Hepatocyte (in vitro differentiated cells): ENCODE measurements around the gene DDC. TPM values are rescaled to one million over a fixed set of nuclear protein-coding genes. Genes with fewer than 3 reads are reported as not detected.

Source experiments
- DNase-seq: peaks from one replicate; pipeline ENCODE4 v3.0.0-alpha.2; 2016; ENCODE audit warnings: low spot score
- H2AFZ ChIP-seq: fragments of 200-600 bp; sonication (generic); 2 replicates; pipeline ENCODE4 v1.6.0; 2016; ENCODE audit warnings: antibody characterized with exemption, mild to moderate bottlenecking
- H3K27ac ChIP-seq: fragments of 200-600 bp; sonication (generic); 2 replicates; pipeline ENCODE4 v1.5.1; 2016; ENCODE audit warnings: mild to moderate bottlenecking
- H3K27me3 ChIP-seq: fragments of 200-600 bp; sonication (generic); 2 replicates; pipeline ENCODE4 v1.6.1; 2016
- H3K36me3 ChIP-seq: fragments of 200-600 bp; sonication (generic); replicated peaks from 2 replicates; pipeline ENCODE4 v1.5.1; 2016; ENCODE audit warnings: low read depth; ENCODE audit not compliant: insufficient read depth
- H3K4me1 ChIP-seq: fragments of 200-600 bp; sonication (generic); 2 replicates; pipeline ENCODE4 v1.5.1; 2016; ENCODE audit warnings: mild to moderate bottlenecking, moderate library complexity; ENCODE audit not compliant: insufficient read depth
- H3K4me2 ChIP-seq: fragments of 200-600 bp; sonication (generic); 2 replicates; pipeline ENCODE4 v1.6.0; 2016
- H3K4me3 ChIP-seq: fragments of 200-600 bp; sonication (generic); 2 replicates; pipeline ENCODE4 v1.5.1; 2016; ENCODE audit warnings: mild to moderate bottlenecking
- H3K79me2 ChIP-seq: fragments of 200-600 bp; sonication (generic); 2 replicates; pipeline ENCODE4 v1.6.0; 2017; ENCODE audit warnings: mild to moderate bottlenecking
- H3K9me2 ChIP-seq: fragments of 200-600 bp; sonication (generic); replicated peaks from 2 replicates; pipeline ENCODE4 v1.6.0; 2017; ENCODE audit warnings: mild to moderate bottlenecking; ENCODE audit not compliant: insufficient read depth
- H3K9me3 ChIP-seq: fragments of 200-600 bp; sonication (generic); 2 replicates; pipeline ENCODE4 v1.5.1; 2016; ENCODE audit warnings: low read depth, mild to moderate bottlenecking
- H4K20me1 ChIP-seq: fragments of 200-600 bp; sonication (generic); 2 replicates; pipeline ENCODE4 v1.6.0; 2016; ENCODE audit warnings: mild to moderate bottlenecking; ENCODE audit not compliant: insufficient read depth, poor library complexity, severe bottlenecking
- EZH2 ChIP-seq: fragments of 200-600 bp; sonication (generic); IDR thresholded peaks from 2 replicates; pipeline ENCODE4 v1.6.1; 2016; ENCODE audit warnings: antibody characterized with exemption, mild to moderate bottlenecking, borderline replicate concordance
- EZH2phosphoT487 ChIP-seq: fragments of 200-600 bp; sonication (generic); IDR thresholded peaks from one replicate; pipeline ENCODE4 v1.6.1; 2018; ENCODE audit warnings: antibody characterized with exemption, mild to moderate bottlenecking, low read depth, moderate library complexity; ENCODE audit not compliant: unreplicated experiment, severe bottlenecking
- WGBS: methylation state at CpG from one replicate; pipeline ENCODE4 v1.1.6; 2016; ENCODE audit warnings: low lambda C conversion rate; ENCODE audit errors: missing lambda C conversion rate; 5-methylcytosine and 5-hydroxymethylcytosine counted together
- polyA plus RNA-seq: library from polyadenylated mRNA; unstranded; fragments of >200 nt; fragmentation: Nextera tagmentation; extraction: Ambion mirVana; gene quantifications from 2 replicates; pipeline ENCODE4 v1.2.1, GENCODE V29; 2016
- total RNA-seq: library from RNA; depleted of rRNA; stranded (reverse); fragments of >200 nt; gene quantifications from 2 replicates; pipeline ENCODE4 v1.2.3, GENCODE V29; 2014
- TF ChIP-seq, protein P1 (sequence below): fragments of 200-600 bp; sonication (generic); IDR thresholded peaks from 2 replicates; pipeline ENCODE4 v1.5.1; 2016; ENCODE audit warnings: antibody characterized with exemption, mild to moderate bottlenecking; ENCODE audit not compliant: poor library complexity

Gene DDC
- total and polyA plus RNA-seq, 2 experiments from 2014 or later = 42.4 to 56.1 TPM

- Histone ChIP-seq H3K4me2 (no peak overlapping the region), H4K20me1 (no peaks in the 10 kb centered on the region), H3K4me3 (no peak overlapping the region), H3K27ac (no peak overlapping the region), H2AFZ (no peak overlapping the region), H3K79me2 (no peaks in the 10 kb centered on the region), H3K9me3 (no peaks in the 10 kb centered on the region), H3K27me3 (no peaks in the 10 kb centered on the region), H3K4me1 (no peaks in the 10 kb centered on the region), H3K36me3 (no peaks in the 10 kb centered on the region), H3K9me2 (no peaks in the 10 kb centered on the region)
- 89% methylated on average over 3 of the region's 3 CpGs for WGBS
- no peak for DNase-seq
- TF ChIP-seq, protein P1, sequence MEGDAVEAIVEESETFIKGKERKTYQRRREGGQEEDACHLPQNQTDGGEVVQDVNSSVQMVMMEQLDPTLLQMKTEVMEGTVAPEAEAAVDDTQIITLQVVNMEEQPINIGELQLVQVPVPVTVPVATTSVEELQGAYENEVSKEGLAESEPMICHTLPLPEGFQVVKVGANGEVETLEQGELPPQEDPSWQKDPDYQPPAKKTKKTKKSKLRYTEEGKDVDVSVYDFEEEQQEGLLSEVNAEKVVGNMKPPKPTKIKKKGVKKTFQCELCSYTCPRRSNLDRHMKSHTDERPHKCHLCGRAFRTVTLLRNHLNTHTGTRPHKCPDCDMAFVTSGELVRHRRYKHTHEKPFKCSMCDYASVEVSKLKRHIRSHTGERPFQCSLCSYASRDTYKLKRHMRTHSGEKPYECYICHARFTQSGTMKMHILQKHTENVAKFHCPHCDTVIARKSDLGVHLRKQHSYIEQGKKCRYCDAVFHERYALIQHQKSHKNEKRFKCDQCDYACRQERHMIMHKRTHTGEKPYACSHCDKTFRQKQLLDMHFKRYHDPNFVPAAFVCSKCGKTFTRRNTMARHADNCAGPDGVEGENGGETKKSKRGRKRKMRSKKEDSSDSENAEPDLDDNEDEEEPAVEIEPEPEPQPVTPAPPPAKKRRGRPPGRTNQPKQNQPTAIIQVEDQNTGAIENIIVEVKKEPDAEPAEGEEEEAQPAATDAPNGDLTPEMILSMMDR = no peak
- TF ChIP-seq EZH2 (no peak), EZH2phosphoT487 (no peak)
Measured at GRCh38 chr7:50456371-50457123, 108.7 kb downstream of the DDC start.

- H2AFZ ChIP-seq = no peak overlapping the region
- H3K79me2 ChIP-seq = no peaks in the 10 kb centered on the region
- no peaks in the 10 kb centered on the region for H3K4me1 ChIP-seq
- no peak overlapping the region for H3K27ac ChIP-seq
- no peak overlapping the region for H3K4me3 ChIP-seq
- no peak overlapping the region for H3K4me2 ChIP-seq
- no peaks in the 10 kb centered on the region for H3K9me2 ChIP-seq
- no peaks in the 10 kb centered on the region for H3K27me3 ChIP-seq
- H3K36me3 ChIP-seq = no peaks in the 10 kb centered on the region
- no peak for DNase-seq
- no peaks in the 10 kb centered on the region for H4K20me1 ChIP-seq
- H3K9me3 ChIP-seq = no peaks in the 10 kb centered on the region
- TF ChIP-seq, protein P1 = no peak
Measured at GRCh38 chr7:50455658-50456057, 109.5 kb downstream of the DDC start.

DNA sequence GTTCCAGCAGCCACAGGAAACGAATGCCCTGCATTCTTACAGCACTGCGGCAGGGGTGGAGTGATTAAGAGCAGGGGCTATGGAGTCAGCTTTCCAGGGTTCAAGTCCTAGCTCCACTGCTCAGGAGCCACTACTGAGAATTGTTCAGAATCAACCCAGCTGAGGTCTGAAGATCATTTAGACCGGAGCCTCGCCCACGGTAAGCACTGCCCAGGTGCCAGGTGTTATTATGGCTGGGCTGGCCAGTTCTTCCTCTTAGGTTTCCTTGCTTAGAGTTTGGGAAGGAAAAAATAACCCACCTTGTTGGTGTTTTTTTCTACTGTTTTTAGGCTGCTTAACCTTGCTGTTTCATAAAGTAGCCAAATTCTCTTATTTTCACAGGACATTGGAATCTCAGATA is 110.2 kb downstream of the DDC start:
- Histone ChIP-seq H3K27me3 (no peaks in the 10 kb centered on the region), H3K9me3 (no peaks in the 10 kb centered on the region), H3K4me3 (no peak overlapping the region), H3K9me2 (no peaks in the 10 kb centered on the region), H4K20me1 (no peaks in the 10 kb centered on the region), H2AFZ (no peak overlapping the region), H3K27ac (no peak overlapping the region), H3K4me1 (no peaks in the 10 kb centered on the region), H3K79me2 (no peaks in the 10 kb centered on the region), H3K36me3 (no peaks in the 10 kb centered on the region), H3K4me2 (no peak overlapping the region)
- DNase-seq = no peak
- TF ChIP-seq EZH2 (no peak), EZH2phosphoT487 (no peak)
- TF ChIP-seq, protein P1 = no peak
- WGBS = 68% methylated on average over 5 of the region's 5 CpGs
